NCI-H2107 treated with DMSO at 0.1 percent for 48 hours (cell line): Measurements from ENCODE around the gene BRAF.
"Not testable (repeated sequence)": the region's sequence is repeated elsewhere in the genome, so short reads cannot be mapped to it uniquely, and the experiment has no call there.

ENCODE experiments used
- DNase-seq: peaks from one replicate; lab custom pipeline; 2025; ENCODE audit not compliant: unreplicated experiment; lab: John Stamatoyannopoulos, UW

Gene BRAF

GRCh38 chr7:140684066-140684950 lies 240.4 kb downstream of the BRAF start:
- no peak for DNase-seq

- no peak for DNase-seq
These were observed 241.1 kb downstream of the BRAF start for GRCh38 chr7:140683657-140684056.

- DNase-seq: no peak
These were observed 243.0 kb downstream of the BRAF start for GRCh38 chr7:140681766-140682165.

DNA sequence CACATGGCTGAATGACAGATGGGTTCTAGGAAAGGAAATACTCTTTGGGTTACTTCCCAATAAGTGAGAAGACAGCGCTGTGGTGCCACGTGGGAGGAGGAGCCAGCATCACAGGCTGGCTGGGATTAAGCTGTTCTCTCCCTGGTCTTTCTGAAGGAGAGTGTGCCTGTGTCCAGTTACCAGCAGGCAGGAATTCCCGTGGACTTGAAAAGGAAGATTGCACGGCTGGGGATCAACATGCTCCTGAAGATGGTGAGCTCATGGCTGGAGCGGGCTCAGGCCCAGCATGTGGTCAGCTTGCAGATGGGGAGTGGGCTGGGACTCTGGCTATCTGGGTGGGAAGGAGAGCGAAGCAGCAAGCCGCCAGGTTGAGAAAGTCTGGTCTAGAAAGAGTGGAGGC lies 243.8 kb downstream of the BRAF start:
- no peak for DNase-seq

GRCh38 chr7:140679186-140679585 lies 245.5 kb downstream of the BRAF start:
- DNase-seq: no peak

DNA sequence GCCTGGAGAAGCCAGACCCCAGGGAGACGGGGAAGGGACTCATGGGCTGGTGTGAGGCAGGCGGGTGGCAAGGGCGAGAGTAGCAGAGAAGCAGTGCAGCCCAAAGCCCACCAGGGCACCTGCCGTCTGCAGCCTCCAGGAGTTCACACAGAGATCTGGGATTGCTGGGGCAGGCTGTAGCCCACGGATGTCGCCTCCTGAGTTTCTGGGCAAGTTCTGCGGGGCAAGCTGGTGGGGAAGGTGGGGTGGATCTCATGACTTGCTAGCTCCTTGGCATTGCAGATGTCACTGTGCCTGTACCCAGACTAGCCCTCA lies 246.0 kb downstream of the BRAF start:
- DNase-seq: no peak

GRCh38 chr7:140678081-140678815 lies 246.5 kb downstream of the BRAF start:
- DNase-seq: no peak

DNA sequence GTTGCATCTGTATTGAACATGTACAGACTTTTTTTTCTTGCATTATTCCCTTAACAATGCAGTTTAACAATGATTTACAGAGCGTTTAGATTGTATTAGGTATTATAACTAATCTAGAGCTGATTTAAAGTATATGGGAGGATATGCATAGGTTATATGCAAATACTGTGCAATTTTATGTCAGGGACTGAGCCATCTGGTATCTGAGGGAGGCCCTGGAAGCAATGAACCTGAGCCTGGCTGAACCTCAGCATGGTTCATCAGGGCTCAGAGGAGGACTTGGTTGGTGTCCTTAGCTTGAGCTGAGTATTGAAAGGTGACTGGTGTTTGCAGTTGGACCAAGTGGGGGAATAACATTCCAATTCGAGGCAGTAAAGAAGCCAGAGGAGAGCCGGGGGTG lies 247.2 kb downstream of the BRAF start:
- no peak for DNase-seq

DNA sequence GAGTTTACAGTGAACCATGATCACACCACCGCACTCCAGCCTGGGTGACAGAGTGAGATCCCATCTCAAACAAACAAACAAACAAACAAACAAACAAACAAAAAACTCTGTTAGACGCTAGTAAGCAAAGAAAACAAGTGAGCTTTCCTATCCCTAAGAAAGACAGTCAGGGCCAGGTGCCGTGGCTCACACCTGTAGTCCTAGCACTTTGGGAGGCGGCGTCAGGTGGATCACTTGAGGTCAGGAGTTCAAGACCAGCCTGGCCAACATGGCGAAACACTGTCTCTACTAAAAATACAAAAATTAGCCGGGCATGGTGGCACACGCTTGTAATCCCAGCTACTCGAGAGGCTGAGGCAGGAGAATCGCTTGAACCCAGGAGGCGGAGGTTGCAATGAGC lies 247.8 kb downstream of the BRAF start:
- DNase-seq: not testable (repeated sequence)

DNA sequence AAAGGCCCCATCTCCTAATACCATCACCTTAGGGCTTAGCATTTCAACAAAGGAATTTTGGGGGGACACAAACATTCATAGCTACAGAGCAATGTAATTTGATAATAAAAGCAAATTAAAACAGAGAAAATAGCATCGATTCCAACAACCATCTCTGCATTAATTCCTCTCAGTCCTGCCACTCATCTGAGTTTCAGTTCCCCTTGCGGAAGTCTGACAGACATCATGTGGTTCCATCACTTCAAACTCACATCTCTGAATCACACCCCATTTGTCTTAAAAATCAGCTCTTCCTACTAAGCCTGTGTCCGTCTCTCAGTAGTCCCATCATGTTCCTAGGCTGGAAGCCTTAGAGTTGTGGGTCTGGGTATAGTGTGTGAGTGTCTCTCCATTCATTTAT lies 248.4 kb downstream of the BRAF start:
- no peak for DNase-seq

- DNase-seq: no peak
These were observed 249.0 kb downstream of the BRAF start for GRCh38 chr7:140675726-140676125.

DNA sequence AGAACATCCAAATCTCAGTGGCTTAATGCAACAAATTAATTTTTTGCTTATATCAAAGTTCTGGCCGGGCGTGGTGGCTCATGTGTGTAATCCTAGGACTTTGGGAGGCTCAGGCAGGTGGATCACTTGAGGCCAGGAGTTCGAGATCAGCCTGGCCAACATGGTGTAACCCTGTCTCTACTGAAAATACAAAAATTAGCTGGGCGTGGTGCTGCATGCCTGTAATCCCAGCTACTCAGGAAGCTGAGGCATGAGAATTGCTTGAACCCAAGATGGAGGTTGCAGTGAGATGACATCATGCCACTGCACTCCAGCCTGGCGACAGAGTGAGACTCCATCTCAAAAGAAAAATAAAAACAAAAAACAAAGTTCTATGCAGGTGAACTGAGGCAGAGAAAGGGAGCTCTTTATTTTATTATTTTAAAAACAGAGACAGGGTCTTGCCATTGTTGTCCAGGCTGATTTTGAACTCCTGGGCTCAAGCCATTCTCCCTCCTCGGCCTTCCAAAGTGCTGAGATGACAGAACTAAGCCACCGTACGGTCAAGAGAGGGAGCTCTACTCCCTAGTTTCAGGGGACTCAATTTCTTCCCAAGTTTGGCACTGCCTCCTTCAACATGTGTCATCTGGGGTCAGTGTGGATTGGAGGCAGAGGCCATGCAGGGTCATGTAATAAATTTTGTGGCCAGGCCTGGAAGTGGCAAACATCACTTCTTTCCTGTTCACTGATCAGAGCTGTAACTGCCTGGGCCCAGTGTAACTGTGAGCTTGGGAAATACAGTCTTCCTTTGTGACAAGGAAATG lies 249.6 kb downstream of the BRAF start:
- peak; percentile 29 for DNase-seq

DNA sequence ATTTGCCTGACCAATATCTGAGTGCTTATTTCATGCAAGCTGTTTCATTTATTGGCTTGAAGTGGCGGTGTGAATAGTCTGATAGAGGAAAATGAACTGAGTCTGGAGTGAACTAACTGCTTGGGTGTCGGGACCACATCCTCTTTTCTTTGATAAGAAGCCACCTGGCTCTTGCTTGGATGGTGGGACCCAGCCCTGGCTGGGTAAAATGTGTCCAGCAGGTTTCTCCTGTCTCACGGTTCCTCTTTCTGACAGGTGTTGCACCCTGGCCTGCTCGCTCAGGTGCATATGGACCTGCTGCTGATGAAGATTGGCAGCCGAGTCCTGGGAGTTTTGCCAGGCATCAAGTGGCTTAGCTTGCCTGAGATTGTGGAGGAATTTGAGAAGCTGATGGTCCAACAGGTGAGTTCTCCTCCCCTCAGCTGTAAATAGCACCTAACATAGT lies 250.4 kb downstream of the BRAF start:
- peak; percentile 37 for DNase-seq

GRCh38 chr7:140673774-140674155 lies 251.0 kb downstream of the BRAF start:
- no peak for DNase-seq

DNA sequence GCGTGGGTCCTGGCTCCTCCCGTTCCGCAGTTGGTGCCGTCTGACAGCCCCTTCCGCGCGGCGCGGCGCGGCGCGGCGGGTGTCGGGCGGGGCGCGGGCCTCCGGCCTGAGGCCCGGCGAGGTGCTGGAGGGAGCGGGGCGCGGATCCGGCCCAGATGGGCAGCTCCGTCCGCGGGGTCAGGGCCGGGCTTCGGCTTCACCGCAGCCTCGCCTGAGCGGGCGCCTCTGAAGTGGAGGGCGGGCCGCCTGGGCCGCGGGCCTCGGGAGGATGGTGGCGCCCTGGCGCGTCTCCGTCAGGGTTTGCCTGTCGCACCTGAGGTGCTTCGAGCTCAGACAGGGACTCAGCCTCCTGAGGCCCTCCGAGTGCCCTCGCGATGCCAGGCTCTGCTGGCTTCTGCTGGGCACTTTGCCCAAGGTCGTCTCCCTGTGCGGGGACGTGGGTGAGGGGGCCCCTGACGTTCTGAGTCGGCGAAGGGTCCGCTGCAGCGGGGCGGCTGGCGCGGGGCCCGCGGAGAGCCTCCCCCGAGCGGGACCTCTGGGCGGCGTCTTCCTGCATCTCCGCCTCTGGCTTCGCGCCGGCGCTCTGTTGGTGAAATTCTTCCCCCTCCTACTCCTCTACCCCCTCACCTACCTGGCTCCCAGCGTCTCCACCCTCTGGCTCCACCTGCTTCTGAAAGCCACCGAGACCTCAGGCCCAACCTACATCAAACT lies 251.5 kb downstream of the BRAF start:
- DNase-seq: peak; percentile 32

- DNase-seq: no peak
These were observed 252.2 kb downstream of the BRAF start, which contains the start of gene ADCK2 for GRCh38 chr7:140672382-140673062. TSS of gene ADCK2 (plus strand) at chr7:140672945. CDS start at chr7:140673331, 386 bp downstream.

GRCh38 chr7:140671966-140672365 lies 252.8 kb downstream of the BRAF start:
- no peak for DNase-seq

DNA sequence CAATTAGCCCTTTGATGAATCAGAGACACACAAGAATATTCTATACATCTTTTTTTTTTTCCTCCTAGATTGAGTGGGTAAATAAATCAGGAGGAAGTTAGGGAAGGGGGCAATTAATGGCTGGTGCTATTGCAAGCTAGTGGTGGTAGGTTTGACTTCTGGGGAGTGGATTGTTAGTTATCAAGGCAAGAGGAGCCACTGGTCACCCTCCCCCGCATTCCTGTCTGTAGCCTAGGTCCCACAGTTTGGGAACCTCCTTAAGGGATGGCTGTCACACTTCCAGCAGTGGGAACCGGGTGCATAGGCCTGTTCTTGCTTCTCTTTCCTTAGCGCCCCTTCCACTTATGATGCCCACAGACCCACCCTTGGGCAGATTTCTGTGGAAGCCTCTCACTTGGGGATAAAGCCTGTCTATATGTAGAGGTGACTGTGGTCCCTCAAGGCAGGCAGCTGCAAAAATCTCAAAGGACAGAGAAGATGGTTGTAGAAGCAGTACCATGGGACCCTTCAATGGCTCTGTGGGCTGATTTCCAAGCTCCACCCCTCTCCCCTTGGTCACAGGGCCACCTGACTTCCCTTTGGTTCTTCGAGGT lies 254.3 kb downstream of the BRAF start:
- no peak for DNase-seq

- not testable (repeated sequence) for DNase-seq
These were observed 254.9 kb downstream of the BRAF start for GRCh38 chr7:140669862-140670261.

- no peak for DNase-seq
These were observed 255.4 kb downstream of the BRAF start for GRCh38 chr7:140669352-140669751.
